Ishikawa (cell line): ENCODE measurements around the gene MRAP.

Source experiments
- CEBPB ChIP-seq: IDR thresholded peaks from 2 replicates; pipeline ENCODE4 v1.6.1; 2012
- CREB1 ChIP-seq: IDR thresholded peaks from 2 replicates; pipeline ENCODE4 v1.6.1; 2012; ENCODE audit warnings: low read depth
- EGR1 ChIP-seq: IDR thresholded peaks from 2 replicates; pipeline ENCODE4 v1.6.1; 2012
- EP300 ChIP-seq: IDR thresholded peaks from 2 replicates; pipeline ENCODE4 v1.6.1; 2012; ENCODE audit warnings: borderline replicate concordance
- FOXM1 ChIP-seq: IDR thresholded peaks from 2 replicates; pipeline ENCODE4 v1.6.1; 2012; ENCODE audit warnings: low read depth, borderline replicate concordance
- NFIC ChIP-seq: IDR thresholded peaks from 2 replicates; pipeline ENCODE4 v1.6.1; 2012
- RAD21 ChIP-seq: IDR thresholded peaks from 2 replicates; pipeline ENCODE4 v1.6.1; 2012; ENCODE audit warnings: low read depth
- TAF1 ChIP-seq: IDR thresholded peaks from 2 replicates; pipeline ENCODE4 v1.6.1; 2012; ENCODE audit warnings: low read depth, mild to moderate bottlenecking
- TCF12 ChIP-seq: IDR thresholded peaks from 2 replicates; pipeline ENCODE4 v1.6.1; 2012; ENCODE audit warnings: low read depth
- TEAD4 ChIP-seq: IDR thresholded peaks from 2 replicates; pipeline ENCODE4 v1.6.1; 2012
- YY1 ChIP-seq: IDR thresholded peaks from 2 replicates; pipeline ENCODE4 v1.6.1; 2012; ENCODE audit warnings: low read depth
- ZBTB7A ChIP-seq: IDR thresholded peaks from 2 replicates; pipeline ENCODE4 v1.6.1; 2012; ENCODE audit warnings: low read depth
- TF ChIP-seq, protein P1 (sequence below): IDR thresholded peaks from 2 replicates; pipeline ENCODE4 v1.6.1; 2012
- TF ChIP-seq, protein P2 (sequence below): IDR thresholded peaks from 2 replicates; pipeline ENCODE4 v1.6.1; 2012; ENCODE audit warnings: low read depth, mild to moderate bottlenecking

GRCh38 chr21:32309906-32310460, 11.3 kb downstream of the MRAP start:
- TF ChIP-seq, protein P1, sequence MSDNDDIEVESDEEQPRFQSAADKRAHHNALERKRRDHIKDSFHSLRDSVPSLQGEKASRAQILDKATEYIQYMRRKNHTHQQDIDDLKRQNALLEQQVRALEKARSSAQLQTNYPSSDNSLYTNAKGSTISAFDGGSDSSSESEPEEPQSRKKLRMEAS: no peak
- TF ChIP-seq TAF1 (no peak), TEAD4 (no peak), EGR1 (no peak), EP300 (no peak), CEBPB (no peak), RAD21 (no peak), NFIC (no peak), CREB1 (no peak), YY1 (no peak), TCF12 (no peak), FOXM1 (no peak), ZBTB7A (no peak)
- TF ChIP-seq, protein P2, sequence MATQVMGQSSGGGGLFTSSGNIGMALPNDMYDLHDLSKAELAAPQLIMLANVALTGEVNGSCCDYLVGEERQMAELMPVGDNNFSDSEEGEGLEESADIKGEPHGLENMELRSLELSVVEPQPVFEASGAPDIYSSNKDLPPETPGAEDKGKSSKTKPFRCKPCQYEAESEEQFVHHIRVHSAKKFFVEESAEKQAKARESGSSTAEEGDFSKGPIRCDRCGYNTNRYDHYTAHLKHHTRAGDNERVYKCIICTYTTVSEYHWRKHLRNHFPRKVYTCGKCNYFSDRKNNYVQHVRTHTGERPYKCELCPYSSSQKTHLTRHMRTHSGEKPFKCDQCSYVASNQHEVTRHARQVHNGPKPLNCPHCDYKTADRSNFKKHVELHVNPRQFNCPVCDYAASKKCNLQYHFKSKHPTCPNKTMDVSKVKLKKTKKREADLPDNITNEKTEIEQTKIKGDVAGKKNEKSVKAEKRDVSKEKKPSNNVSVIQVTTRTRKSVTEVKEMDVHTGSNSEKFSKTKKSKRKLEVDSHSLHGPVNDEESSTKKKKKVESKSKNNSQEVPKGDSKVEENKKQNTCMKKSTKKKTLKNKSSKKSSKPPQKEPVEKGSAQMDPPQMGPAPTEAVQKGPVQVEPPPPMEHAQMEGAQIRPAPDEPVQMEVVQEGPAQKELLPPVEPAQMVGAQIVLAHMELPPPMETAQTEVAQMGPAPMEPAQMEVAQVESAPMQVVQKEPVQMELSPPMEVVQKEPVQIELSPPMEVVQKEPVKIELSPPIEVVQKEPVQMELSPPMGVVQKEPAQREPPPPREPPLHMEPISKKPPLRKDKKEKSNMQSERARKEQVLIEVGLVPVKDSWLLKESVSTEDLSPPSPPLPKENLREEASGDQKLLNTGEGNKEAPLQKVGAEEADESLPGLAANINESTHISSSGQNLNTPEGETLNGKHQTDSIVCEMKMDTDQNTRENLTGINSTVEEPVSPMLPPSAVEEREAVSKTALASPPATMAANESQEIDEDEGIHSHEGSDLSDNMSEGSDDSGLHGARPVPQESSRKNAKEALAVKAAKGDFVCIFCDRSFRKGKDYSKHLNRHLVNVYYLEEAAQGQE: no peak
